Spleen (tissue), 7 donors: ENCODE measurements around the gene PTPRG.

Source experiments
- CTCF ChIP-seq, 11 experiments: fragments of 200-600 bp in 7 of 11; fragments of 450-650 bp in 4 of 11; sonication (generic) in 4 of 11; IDR thresholded peaks in 8 of 11; conservative IDR thresholded peaks in 3 of 11; 1 replicate in 7 of 11; 2 replicates in 4 of 11; pipeline versions ENCODE4 v1.4.0 to v1.8.0; 2016 to 2021; ENCODE audit warnings: antibody characterized with exemption in 11 of 11, inconsistent platforms in 4 of 11, mild to moderate bottlenecking in 1 of 11
- POLR2A ChIP-seq, 3 donors: fragments of 450-650 bp; IDR thresholded peaks; one replicate each; pipeline ENCODE4 v1.5.1; 2017; ENCODE audit warnings: antibody characterized with exemption in 3 of 3, mild to moderate bottlenecking in 1 of 3
- POLR2AphosphoS5 ChIP-seq, 3 donors: sonication (generic); formaldehyde crosslinking; IDR thresholded peaks; one replicate each; pipeline ENCODE4 v1.5.1; 2017; ENCODE audit warnings: antibody characterized with exemption in 3 of 3
- donor health status: DM: no; HTN: no; CAD: no; lungs with moderate emphysema.
- donor health status: DM: no; HTN: no; CAD: no.
- donor health status: DM: no; HTN: no; CAD: no.

DNA sequence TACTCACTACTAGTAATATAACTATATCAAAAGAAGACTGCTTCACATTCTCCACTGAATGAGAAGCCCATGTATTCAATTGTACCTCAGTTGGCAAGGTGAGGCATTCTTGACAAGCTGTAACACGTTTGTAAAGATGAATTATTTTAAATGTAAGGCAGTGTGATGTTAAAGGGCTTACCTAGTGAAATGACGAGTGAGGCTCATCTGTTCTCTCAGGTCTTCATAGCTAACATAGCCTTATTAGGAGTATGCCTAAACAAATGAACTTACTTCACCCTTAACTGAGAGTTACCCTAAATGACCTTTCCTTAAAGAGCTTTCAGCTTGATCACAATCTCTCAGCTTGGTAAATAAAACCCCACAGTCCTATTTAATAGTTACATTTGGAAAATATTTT is 684.7 kb downstream of the PTPRG start:
- no peak for TF ChIP-seq CTCF (IDR thresholded peaks at IDR 0.05 in 8 of 11, conservative IDR thresholded peaks at IDR 0.05 in 3 of 11)
- TF ChIP-seq POLR2A (IDR thresholded peaks at IDR 0.05), result no peak
- no peak for TF ChIP-seq POLR2AphosphoS5 (IDR thresholded peaks at IDR 0.05)
